Uterus (tissue), 4 donors: ENCODE data around the gene PUS10. TPM values are rescaled to one million over a fixed set of nuclear protein-coding genes. Genes with fewer than 3 reads are reported as not detected.

Experiments used
- DNase-seq, 2 donors: peaks; one replicate each; pipeline ENCODE4 v3.0.0-alpha.2; 2019 to 2020
- H3K27ac ChIP-seq, 2 donors: fragments of 200-600 bp; sonication (generic); 1 replicate in 1 of 2; 2 replicates in 1 of 2; pipeline ENCODE4 v1.5.1; 2016 to 2018
- H3K27me3 ChIP-seq, 2 donors: fragments of 200-600 bp; sonication (generic); one replicate each; pipeline ENCODE4 v1.5.1; 2018 to 2019; ENCODE audit warnings: control low read depth in 1 of 2
- H3K36me3 ChIP-seq, 2 donors: fragments of 200-600 bp; sonication (generic); one replicate each; pipeline ENCODE4 v1.5.1; 2019; ENCODE audit warnings: control low read depth in 1 of 2
- H3K4me1 ChIP-seq, 2 donors: fragments of 200-600 bp; sonication (generic); one replicate each; pipeline ENCODE4 v1.5.1; 2018 to 2019; ENCODE audit warnings: control low read depth in 1 of 2
- H3K4me3 ChIP-seq, 2 donors: fragments of 200-600 bp; sonication (generic); 1 replicate in 1 of 2; 2 replicates in 1 of 2; pipeline ENCODE4 v1.5.1; 2018 to 2019; ENCODE audit warnings: mild to moderate bottlenecking in 1 of 2
- H3K9me3 ChIP-seq, 2 donors: fragments of 200-600 bp; sonication (generic); one replicate each; pipeline ENCODE4 v1.5.1; 2019; ENCODE audit warnings: control low read depth in 1 of 2
- CTCF ChIP-seq, 4 experiments: fragments of 200-600 bp in 2 of 4; fragments of 450-650 bp in 2 of 4; sonication (generic) in 2 of 4; IDR thresholded peaks; one replicate each; pipeline ENCODE4 v1.5.1; 2016 to 2019; ENCODE audit warnings: antibody characterized with exemption in 4 of 4, mild to moderate bottlenecking in 2 of 4, moderate library complexity in 1 of 4
- POLR2A ChIP-seq, 2 donors: fragments of 450-650 bp; IDR thresholded peaks; one replicate each; pipeline ENCODE4 v1.6.1; 2016; ENCODE audit warnings: antibody characterized with exemption in 2 of 2, mild to moderate bottlenecking in 1 of 2, moderate library complexity in 1 of 2
- intact Hi-C: fragments of 100-400 bp; cut with DNase I; formaldehyde crosslinking; loops from one replicate; pipeline ENCODE4 v1.15.1; 2023; ENCODE audit warnings: low total_unique reads
- total RNA-seq, 4 donors: library from RNA; depleted of rRNA in 3 of 4; stranded (reverse); fragments of >200 nt in 3 of 4; gene quantifications; one replicate each; pipeline versions ENCODE4 v1.1.0 to v1.2.4, GENCODE V29; 2014 to 2023
- donor health status: DM: yes; HTN: yes; CAD: no.

The PUS10 gene
- 10 to 100 TPM in 1 of 4 donors, 1 to 10 TPM in 3; 1.8 to 16.5 (median 8.6) TPM for total RNA-seq

- peak; percentile 19 to 43 for TF ChIP-seq POLR2A (IDR thresholded peaks at IDR 0.05)
- TF ChIP-seq CTCF (IDR thresholded peaks at IDR 0.05): no peak
- Histone ChIP-seq H3K27ac (peak within 1 kb of the TSS; percentile 93), H3K9me3 (no peaks in the 10 kb centered on the region), H3K27me3 (no peaks in the 10 kb centered on the region), H3K4me1 (peaks cover 0 to 14% of the 10 kb centered on the region in 2 donors), H3K36me3 (no peaks in the 10 kb centered on the region), H3K4me3 (peak within 1 kb of the TSS; percentile 89 to 91)
- peak; percentile 64 for DNase-seq
- intact Hi-C loops: no loop called here
Measured at GRCh38 chr2:61017556-61018317, at the start of gene PUS10, which contains the start of gene PEX13. TSS of gene PUS10 (minus strand) at chr2:61018255. CDS start at chr2:61011890, 6,365 bp downstream. TSS of gene PEX13 (plus strand) at chr2:61017720. CDS start at chr2:61017760, 40 bp downstream.

- Histone ChIP-seq H3K4me1 (no peaks in the 10 kb centered on the region), H3K9me3 (no peaks in the 10 kb centered on the region), H3K36me3 (no peaks in the 10 kb centered on the region), H3K27ac (peak within 1 kb of the TSS; percentile 71 to 81), H3K27me3 (no peaks in the 10 kb centered on the region), H3K4me3 (peak within 1 kb of the TSS; percentile 46 to 99)
- TF ChIP-seq POLR2A (IDR thresholded peaks at IDR 0.05) (peak; percentile 16 to 65), CTCF (IDR thresholded peaks at IDR 0.05) (peak in 1 of 4 experiments; percentile 5)
- intact Hi-C loops: no loop called here
- DNase-seq: peak; percentile 63 to 77
Measured at GRCh38 chr2:61065714-61066709, 48.0 kb upstream of the PUS10 start, which contains the start of gene SANBR. TSS of gene SANBR (plus strand) at chr2:61065871. CDS start at chr2:61070351, 4,480 bp downstream.

GRCh38 chr2:61059382-61059781 lies 41.3 kb upstream of the PUS10 start:
- no peak for TF ChIP-seq CTCF (IDR thresholded peaks at IDR 0.05)
- TF ChIP-seq POLR2A (IDR thresholded peaks at IDR 0.05): no peak
- no peak overlapping the region for H3K4me3 ChIP-seq
- DNase-seq: no peak
- no peak overlapping the region for H3K27ac ChIP-seq
- no peaks in the 10 kb centered on the region for H3K27me3 ChIP-seq
- intact Hi-C loops: no loop called here
- no peaks in the 10 kb centered on the region for H3K4me1 ChIP-seq
- H3K36me3 ChIP-seq: no peaks in the 10 kb centered on the region
- no peaks in the 10 kb centered on the region for H3K9me3 ChIP-seq

GRCh38 chr2:61057562-61057961 lies 39.5 kb upstream of the PUS10 start:
- Histone ChIP-seq H3K4me3 (no peak overlapping the region), H3K27ac (no peak overlapping the region), H3K9me3 (no peaks in the 10 kb centered on the region), H3K27me3 (no peaks in the 10 kb centered on the region), H3K4me1 (no peaks in the 10 kb centered on the region), H3K36me3 (no peaks in the 10 kb centered on the region)
- no peak for TF ChIP-seq CTCF (IDR thresholded peaks at IDR 0.05)
- no peak for TF ChIP-seq POLR2A (IDR thresholded peaks at IDR 0.05)
- no peak for DNase-seq
- intact Hi-C loops: no loop called here
